ENCODE data around the gene NME1.

DNA sequence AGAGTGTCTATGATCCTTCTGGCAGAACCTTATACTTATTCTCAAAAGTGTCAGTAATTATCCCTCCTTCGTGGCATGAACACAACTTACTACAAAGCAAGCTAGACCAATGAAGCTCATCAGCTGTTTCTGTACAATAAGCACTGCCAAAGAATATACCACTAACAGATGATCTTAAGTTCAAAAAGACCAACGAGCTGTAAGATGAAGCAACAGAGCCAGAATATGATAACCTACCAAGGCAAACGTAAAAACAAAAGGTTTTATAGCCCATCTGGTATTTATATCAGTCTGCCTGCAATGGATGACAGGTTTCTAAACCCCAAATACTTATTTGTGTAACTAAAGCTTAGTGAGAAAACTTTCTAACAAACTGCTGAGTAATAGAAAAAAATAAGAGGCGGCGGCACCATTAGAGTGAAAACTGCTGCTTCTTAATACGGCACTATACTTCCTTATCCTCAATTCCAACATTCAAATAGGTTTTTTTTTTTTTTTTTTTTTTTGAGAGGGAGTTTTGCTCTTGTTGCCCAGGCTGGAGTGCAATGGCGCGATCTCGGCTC is 35.0 kb downstream of the NME1 start:
- TF ChIP-seq EZH2 (IDR thresholded peaks at IDR 0.05): no peak
- no peak for TF ChIP-seq POLR2AphosphoS5 (IDR thresholded peaks at IDR 0.05; ENCODE audit: borderline replicate concordance, low read depth, low read length)
